NCI-H2029 treated with DMSO at 0.1 percent for 48 hours (cell line): ENCODE measurements around the gene AKAIN1.

Experiments
- DNase-seq: peaks from one replicate; lab custom pipeline; 2025; lab: John Stamatoyannopoulos, UW

Gene AKAIN1

GRCh38 chr18:5197032-5197434 lies at the start of gene AKAIN1:
AKAIN1 (minus strand) TSS chr18:5197257; CDS start chr18:5197053, 204 bp downstream.
- DNase-seq: peak; percentile 4

- no peak for DNase-seq
Observed at GRCh38 chr18:5244941-5245340, 47.9 kb upstream of the AKAIN1 start.

DNA sequence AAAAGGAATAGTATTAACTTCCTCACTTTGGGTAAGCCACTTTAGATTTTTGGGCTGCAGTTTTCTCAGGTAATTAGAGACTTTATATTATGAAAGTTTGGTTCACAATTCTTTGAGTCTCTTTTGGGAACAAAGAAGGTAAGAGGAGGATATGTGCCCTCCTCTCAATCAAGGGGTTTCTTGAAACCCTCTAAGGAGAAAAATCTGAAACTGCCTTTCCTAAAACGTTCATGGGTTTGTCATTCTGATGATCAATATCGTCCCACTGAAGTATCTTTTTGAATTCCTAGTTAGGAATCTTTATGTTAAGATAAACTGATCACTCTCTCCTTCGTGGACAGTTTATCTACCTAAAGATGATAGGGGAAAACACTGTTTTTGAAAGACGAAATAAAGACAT lies 42.4 kb upstream of the AKAIN1 start:
- DNase-seq: no peak

- no peak for DNase-seq
Observed at GRCh38 chr18:5238371-5238976, 41.4 kb upstream of the AKAIN1 start.

DNA sequence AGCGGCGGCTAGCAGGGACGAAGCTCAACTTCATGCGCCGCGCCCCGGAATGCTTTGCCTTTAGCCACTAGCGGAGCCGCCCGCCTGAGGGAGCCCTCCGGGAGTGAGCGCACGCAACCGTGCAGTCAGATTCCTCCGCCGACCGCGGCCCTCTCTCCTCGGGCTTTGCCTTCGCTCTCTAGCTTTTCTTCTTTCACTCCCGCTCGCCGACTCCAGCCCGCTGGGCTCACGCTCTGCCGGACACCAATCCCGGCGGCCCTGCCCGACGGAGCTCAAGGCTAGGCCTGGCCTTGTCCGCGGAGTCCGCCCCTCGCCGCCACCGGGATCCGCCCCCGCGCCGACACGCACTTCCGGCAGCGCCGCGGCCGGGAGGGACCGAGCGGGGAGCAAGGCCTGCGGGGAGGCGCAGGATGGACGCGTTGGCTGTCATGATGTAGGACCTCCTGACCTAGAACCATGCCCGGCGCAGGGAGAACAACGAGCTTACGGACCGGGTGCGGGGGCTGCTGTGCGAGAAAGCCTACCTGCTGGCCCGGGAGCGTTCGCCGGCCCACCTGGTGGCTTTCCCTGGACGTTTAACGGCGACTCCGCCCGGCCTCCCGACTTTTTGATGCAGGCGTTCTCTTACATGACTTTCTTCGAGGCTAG lies 40.8 kb upstream of the AKAIN1 start:
- DNase-seq: peak; percentile 47

GRCh38 chr18:5237083-5237722 lies 40.1 kb upstream of the AKAIN1 start:
- peak; percentile 47 for DNase-seq

DNA sequence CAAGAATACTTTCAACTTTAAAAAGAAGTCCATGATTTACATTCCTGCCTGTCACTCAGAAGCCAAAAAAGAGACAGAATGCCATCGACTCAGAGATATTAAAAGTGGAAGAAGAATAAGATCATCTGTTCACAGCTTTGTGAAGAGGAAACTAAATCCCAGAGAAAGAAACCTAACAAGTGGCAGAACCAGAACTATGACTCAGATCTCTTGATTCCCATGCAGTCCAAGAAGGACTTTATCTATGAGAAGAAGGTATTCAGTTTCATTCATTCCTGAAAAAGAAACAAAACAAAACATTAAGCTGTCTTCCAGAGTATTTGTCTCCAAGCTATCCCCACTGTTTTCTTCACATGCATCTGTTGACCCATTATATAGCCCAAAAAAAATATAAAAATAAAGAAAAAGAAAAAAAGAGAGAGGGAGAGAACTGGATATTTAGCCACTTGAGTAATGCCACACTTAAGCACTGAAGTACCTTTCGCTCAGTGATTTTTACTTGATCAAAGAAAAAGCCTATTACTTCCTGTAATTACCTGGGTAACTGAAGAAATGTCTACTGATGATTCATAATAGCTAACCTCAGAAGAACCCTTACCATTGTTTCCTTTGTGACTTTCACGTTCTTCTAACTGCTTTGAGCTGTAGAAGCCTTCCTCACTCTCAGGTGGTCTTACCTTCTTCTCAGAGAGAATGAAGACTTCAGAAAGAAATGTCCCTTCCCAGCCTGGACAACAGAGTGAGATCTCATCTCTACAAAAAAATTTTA lies 17.7 kb upstream of the AKAIN1 start:
- DNase-seq: no peak

DNA sequence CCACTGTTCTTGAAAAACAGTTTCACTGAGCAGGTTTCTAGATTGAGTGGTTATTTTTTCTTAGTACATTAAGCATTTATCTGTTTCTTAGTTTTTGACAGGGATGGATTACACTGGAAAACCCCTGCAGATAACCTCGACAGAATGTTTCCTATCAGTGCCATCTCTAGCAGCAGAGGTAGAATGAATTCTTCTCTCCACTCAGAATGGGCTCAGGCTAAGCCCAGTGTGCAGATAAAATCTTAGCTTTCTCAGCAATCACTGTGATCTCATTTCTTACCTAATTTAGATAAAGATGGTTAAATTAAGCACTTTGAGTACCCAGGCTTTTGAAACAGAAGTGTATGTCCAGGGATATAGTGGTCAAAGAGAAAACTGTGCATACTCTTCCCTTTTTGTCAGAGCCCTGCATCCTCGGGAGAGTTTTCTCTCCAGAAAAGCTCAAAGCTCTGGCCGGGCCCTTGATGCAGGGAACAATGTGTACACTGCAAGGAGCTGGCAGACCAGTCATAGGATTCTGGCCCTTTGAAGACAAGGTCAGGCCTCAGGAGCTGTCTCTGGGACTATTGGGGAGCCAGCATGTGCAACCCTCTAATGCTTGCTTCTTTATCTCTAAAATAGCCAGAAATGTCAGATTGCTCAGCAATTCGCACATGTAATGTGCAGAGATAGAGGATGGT lies 10.6 kb upstream of the AKAIN1 start:
- DNase-seq: no peak

GRCh38 chr18:5198311-5198710 lies 1.3 kb upstream of the AKAIN1 start:
- DNase-seq: no peak

DNA sequence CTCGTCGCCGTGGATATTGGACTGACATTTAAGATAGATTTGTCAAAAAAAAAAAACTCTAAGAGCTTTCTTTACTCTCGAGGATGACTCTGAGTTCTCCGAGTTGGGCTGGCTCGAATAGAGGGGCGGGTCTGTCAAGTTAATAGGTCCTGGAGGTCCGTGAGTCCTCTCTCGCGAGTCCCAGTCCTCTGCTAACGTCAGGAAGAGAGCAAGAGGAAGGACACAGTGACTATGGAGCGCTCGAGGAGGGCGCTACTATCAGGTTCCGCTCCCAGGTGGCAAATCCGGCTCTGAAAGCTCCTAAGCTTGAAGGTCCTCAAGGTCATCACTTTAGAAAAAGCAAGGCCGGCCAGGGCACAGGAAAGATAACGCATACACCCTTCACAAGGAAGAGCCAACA lies 404 bp upstream of the AKAIN1 start:
- DNase-seq: no peak

DNA sequence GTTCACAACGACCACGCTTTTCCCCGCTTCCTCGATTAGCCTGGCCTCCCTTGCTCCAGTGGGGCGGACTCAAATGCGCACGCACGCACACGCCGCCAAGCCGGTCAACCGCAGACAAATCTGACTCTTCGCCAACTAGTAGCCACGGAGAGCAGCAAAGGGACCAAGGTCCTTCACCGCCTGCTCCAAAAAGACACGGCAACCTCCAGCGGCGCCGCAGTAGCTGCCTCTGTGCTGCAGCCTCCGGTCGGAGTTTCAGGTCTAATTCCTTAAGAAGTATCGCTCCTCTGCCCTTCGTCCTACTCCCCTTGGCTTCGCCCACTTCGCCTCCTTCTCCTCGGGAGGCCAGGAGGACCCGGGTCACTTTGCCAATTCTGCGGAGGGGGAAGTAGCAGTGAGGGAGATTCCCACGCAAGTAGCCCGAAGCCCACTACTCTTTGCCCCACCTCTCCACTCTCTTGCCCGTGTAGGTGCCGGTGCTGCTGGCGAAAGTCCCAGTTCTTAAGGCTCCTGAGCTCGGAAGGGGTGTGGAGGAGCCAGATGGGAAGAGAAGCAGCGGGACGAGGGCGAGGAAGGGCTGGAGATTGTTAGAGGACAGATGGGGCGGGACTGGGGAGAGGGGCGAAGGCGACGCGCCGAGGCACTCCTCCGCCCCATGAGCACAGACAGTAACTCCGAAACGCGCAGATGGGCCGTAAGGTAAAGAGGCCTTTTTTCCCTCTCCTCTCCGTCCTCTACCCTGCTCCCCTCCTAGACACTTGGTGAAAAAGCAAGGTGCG lies 615 bp downstream of the AKAIN1 start:
- DNase-seq: peak; percentile 0

GRCh38 chr18:5195656-5196055 lies 1.4 kb downstream of the AKAIN1 start:
- DNase-seq: no peak

DNA sequence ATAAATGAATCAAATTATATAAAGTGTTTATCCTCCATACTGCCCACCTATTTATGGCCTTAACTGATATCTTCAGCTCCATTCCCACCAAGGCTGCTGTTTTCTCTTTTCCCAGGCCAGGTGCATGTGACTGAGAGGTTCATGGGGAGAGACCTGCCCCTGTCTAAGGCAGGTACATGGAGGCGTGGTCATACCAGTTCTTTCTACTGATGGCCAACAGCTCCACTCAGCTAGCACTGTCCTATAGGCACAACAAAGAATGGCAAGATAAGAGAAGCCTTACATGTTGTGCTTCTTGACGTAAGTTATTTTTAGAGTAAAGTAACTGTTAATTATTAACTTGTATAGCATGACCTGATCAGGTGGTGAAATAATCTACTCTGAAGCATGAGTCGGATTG lies 16.8 kb downstream of the AKAIN1 start:
- no peak for DNase-seq

DNA sequence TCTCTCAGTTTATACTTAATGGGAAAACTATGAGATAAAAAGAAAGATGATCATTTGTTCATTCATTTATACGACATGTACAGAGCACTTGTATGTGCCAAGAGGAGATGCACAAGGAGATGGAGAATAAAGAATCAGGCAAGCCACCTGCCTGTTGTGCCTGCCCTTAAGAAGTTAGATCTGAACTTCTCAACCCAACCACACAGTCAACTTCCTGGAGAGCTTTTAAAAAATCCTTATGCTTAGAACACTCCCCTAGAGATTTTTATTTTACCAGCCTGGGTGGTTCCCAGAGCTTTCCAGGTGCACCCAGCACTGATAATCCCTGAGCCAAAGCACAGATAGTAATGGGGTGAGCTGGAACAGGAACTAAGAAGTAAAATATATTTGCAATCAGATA lies 18.5 kb downstream of the AKAIN1 start:
- no peak for DNase-seq

- DNase-seq: no peak
Observed at GRCh38 chr18:5175378-5175777, 21.7 kb downstream of the AKAIN1 start.

GRCh38 chr18:5173646-5174045 lies 23.4 kb downstream of the AKAIN1 start:
- no peak for DNase-seq

DNA sequence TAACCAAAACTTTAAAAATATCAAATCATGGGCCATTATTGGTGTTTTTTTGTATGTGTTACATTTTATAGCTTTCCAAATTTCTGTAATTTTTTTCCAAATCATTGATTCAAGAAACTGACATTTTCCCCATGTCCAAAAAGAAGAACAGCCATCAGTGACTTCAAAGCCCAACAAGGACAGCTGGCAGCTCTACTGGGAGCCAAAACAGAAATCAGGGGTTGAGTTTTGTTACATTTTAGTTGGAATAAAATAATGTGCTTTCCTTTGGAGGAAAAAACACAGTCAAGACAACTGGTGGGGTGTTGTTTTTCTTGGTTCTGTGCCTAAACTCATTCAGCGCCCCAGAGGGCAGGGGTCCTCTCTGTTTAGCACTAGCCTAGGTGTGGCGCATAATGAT lies 23.8 kb downstream of the AKAIN1 start:
- DNase-seq: no peak

GRCh38 chr18:5167831-5168230 lies 29.2 kb downstream of the AKAIN1 start:
- no peak for DNase-seq

GRCh38 chr18:5166606-5167280 lies 30.3 kb downstream of the AKAIN1 start:
- DNase-seq: no peak

- no peak for DNase-seq
Observed at GRCh38 chr18:5164903-5165302, 32.2 kb downstream of the AKAIN1 start.

DNA sequence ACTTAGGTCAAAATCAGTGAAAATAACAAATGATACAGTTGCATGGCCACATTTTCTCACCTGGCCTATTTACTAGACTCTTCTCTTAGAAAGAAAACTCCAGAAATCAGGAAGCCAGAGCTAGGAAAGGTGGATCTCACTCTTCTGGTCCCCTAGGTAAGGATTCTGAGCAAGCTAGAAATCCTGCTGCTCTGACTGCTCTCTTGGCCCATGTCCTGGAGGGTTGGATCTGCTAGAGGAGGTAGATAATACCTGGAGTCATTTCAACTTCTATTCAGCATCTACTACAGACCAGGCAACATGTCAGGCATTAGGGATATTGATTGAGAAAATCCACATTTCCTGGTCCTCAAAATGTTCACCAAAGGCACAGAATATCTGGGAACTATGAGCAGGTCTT lies 34.9 kb downstream of the AKAIN1 start:
- DNase-seq: no peak
